Endometrium (tissue), 2 donors: ENCODE data around the gene IRF7.

ENCODE experiments used
- FAIRE-seq: peaks from 2 replicates; lab custom pipeline; 2012; peaks lifted over from hg19 to GRCh38; lab: Jason Lieb, UNC
- donor health status: control.
- donor health status: control.

The IRF7 gene

GRCh38 chr11:581342-581741 lies 34.4 kb downstream of the IRF7 start:
- no peak for FAIRE-seq

- no peak for FAIRE-seq
These were observed 35.7 kb downstream of the IRF7 start for GRCh38 chr11:579830-580601.

GRCh38 chr11:578276-579035 lies 37.3 kb downstream of the IRF7 start:
- no peak for FAIRE-seq

- FAIRE-seq = no peak
These were observed 38.2 kb downstream of the IRF7 start for GRCh38 chr11:577611-577894.

- FAIRE-seq = no peak
These were observed 38.7 kb downstream of the IRF7 start for GRCh38 chr11:576811-577610.

GRCh38 chr11:575996-576768 lies 39.6 kb downstream of the IRF7 start, which contains the start of gene PHRF1:
Gene PHRF1 (plus strand): TSS chr11:576470. CDS start chr11:581513, 5,043 bp downstream.
- no peak for FAIRE-seq

GRCh38 chr11:575313-575995 lies 40.3 kb downstream of the IRF7 start:
- FAIRE-seq = no peak

GRCh38 chr11:574632-575312 lies 41.0 kb downstream of the IRF7 start:
- FAIRE-seq = no peak

- FAIRE-seq = peak; percentile 91
These were observed 41.6 kb downstream of the IRF7 start for GRCh38 chr11:574031-574570.

GRCh38 chr11:573146-573759 lies 42.5 kb downstream of the IRF7 start:
- FAIRE-seq = no peak

GRCh38 chr11:571802-572185 lies 44.0 kb downstream of the IRF7 start:
- FAIRE-seq = no peak

- no peak for FAIRE-seq
These were observed 46.4 kb downstream of the IRF7 start for GRCh38 chr11:569158-569885.

GRCh38 chr11:568306-569157 lies 47.2 kb downstream of the IRF7 start:
- no peak for FAIRE-seq

- FAIRE-seq = no peak
These were observed 48.0 kb downstream of the IRF7 start for GRCh38 chr11:567629-568292.

- FAIRE-seq = no peak
These were observed 48.6 kb downstream of the IRF7 start for GRCh38 chr11:567011-567628.

- FAIRE-seq = no peak
These were observed 49.7 kb downstream of the IRF7 start for GRCh38 chr11:565921-566509.
